Measurements from ENCODE around the gene TXNDC17. TPM values are rescaled to one million over a fixed set of nuclear protein-coding genes. Genes with fewer than 3 reads are reported as not detected.

TXNDC17 gene
- total and polyA plus RNA-seq, 2 of the 13 experiments (the other 11 are each of a cell fraction or from before 2014, with no cell fraction given) = 188 to 266 TPM

DNA sequence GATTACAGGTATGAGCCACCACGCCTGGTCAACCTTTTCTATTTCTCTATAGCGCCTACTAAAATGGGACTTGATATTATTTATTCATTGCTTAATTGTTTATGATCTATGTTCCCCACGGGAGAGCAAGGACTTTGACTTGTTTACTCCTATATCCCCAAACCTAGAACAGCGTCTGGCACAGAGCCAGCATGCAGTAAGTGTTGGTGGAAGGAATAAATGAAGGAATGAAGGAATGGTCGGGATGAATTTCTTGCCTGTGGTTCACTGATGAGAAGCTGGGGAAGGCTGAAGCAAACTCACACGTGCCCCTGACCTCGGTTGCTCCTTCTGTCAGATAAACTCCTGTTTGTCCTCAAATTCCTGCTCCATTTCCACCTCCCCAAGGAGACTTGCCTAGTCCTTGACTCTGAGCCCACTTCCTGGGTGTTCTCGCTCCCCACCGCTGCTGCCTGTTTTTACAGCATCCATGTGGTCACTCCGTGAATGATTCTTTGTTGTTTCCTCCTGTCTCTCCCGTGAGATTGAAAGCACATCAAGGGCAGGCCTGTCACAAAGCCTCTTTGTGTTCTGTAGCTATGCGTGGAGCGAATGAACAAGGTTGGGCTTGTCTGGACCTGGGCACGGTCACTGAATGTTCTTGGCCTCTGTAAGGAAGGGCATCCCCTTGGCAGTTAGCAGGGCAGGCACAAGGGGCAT is 28.0 kb downstream of the TXNDC17 start (continued):
- TF ChIP-seq SOX13 (IDR thresholded peaks at IDR 0.05) = no peak
- TF ChIP-seq SOX13 (CRISPR knock-in tag; conservative IDR thresholded peaks at IDR 0.05 in 1 of 2, IDR thresholded peaks at IDR 0.05 in 1 of 2) = peak in 1 of 2 experiments; percentile 64; a peak in 1 of 4 replicates
- 0 out of 2 replicates have a peak, but pooled peaks have one; percentile 16 for TF ChIP-seq ERF (CRISPR knock-in tag; IDR thresholded peaks at IDR 0.05)
- no peak for TF ChIP-seq HOMEZ (CRISPR knock-in tag; IDR thresholded peaks at IDR 0.05; ENCODE audit: low read depth)
- TF ChIP-seq SAP130 (CRISPR knock-in tag; IDR thresholded peaks at IDR 0.05; ENCODE audit: low read depth) = peak; percentile 53
- TF ChIP-seq NR2F6 (IDR thresholded peaks at IDR 0.05) = 0 out of 2 replicates have a peak, but pooled peaks have one; percentile 24
- TF ChIP-seq NR2F6 (CRISPR knock-in tag; IDR thresholded peaks at IDR 0.05) = peak; percentile 45; the same call in 1 of the 2 replicates
- peak; percentile 43; the same call in 1 of the 2 replicates for TF ChIP-seq MYC (CRISPR knock-in tag; IDR thresholded peaks at IDR 0.05; ENCODE audit: borderline replicate concordance)
- peak; percentile 59; the same call in 1 of the 2 replicates for TF ChIP-seq RXRA (CRISPR knock-in tag; IDR thresholded peaks at IDR 0.05)
- TF ChIP-seq MNT (IDR thresholded peaks at IDR 0.05) = no peak
- 0 out of 2 replicates have a peak, but pooled peaks have one; percentile 27 for TF ChIP-seq SALL1 (CRISPR knock-in tag; IDR thresholded peaks at IDR 0.05)
- TF ChIP-seq HIVEP1 (CRISPR knock-in tag; IDR thresholded peaks at IDR 0.05) = no peak
- TF ChIP-seq, protein P1, sequence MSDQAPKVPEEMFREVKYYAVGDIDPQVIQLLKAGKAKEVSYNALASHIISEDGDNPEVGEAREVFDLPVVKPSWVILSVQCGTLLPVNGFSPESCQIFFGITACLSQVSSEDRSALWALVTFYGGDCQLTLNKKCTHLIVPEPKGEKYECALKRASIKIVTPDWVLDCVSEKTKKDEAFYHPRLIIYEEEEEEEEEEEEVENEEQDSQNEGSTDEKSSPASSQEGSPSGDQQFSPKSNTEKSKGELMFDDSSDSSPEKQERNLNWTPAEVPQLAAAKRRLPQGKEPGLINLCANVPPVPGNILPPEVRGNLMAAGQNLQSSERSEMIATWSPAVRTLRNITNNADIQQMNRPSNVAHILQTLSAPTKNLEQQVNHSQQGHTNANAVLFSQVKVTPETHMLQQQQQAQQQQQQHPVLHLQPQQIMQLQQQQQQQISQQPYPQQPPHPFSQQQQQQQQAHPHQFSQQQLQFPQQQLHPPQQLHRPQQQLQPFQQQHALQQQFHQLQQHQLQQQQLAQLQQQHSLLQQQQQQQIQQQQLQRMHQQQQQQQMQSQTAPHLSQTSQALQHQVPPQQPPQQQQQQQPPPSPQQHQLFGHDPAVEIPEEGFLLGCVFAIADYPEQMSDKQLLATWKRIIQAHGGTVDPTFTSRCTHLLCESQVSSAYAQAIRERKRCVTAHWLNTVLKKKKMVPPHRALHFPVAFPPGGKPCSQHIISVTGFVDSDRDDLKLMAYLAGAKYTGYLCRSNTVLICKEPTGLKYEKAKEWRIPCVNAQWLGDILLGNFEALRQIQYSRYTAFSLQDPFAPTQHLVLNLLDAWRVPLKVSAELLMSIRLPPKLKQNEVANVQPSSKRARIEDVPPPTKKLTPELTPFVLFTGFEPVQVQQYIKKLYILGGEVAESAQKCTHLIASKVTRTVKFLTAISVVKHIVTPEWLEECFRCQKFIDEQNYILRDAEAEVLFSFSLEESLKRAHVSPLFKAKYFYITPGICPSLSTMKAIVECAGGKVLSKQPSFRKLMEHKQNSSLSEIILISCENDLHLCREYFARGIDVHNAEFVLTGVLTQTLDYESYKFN (CRISPR knock-in tag; conservative IDR thresholded peaks at IDR 0.05) = peak; percentile 39
- TF ChIP-seq, protein P2, sequence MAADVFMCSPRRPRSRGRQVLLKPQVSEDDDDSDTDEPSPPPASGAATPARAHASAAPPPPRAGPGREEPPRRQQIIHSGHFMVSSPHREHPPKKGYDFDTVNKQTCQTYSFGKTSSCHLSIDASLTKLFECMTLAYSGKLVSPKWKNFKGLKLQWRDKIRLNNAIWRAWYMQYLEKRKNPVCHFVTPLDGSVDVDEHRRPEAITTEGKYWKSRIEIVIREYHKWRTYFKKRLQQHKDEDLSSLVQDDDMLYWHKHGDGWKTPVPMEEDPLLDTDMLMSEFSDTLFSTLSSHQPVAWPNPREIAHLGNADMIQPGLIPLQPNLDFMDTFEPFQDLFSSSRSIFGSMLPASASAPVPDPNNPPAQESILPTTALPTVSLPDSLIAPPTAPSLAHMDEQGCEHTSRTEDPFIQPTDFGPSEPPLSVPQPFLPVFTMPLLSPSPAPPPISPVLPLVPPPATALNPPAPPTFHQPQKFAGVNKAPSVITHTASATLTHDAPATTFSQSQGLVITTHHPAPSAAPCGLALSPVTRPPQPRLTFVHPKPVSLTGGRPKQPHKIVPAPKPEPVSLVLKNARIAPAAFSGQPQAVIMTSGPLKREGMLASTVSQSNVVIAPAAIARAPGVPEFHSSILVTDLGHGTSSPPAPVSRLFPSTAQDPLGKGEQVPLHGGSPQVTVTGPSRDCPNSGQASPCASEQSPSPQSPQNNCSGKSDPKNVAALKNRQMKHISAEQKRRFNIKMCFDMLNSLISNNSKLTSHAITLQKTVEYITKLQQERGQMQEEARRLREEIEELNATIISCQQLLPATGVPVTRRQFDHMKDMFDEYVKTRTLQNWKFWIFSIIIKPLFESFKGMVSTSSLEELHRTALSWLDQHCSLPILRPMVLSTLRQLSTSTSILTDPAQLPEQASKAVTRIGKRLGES (CRISPR knock-in tag; IDR thresholded peaks at IDR 0.05; ENCODE audit: borderline replicate concordance) = no peak
- 0 out of 2 replicates have a peak, but pooled peaks have one; percentile 22 for TF ChIP-seq GATAD2A (CRISPR knock-in tag; IDR thresholded peaks at IDR 0.05)
- peak; percentile 57; the same call in 1 of the 2 replicates for TF ChIP-seq SOX5 (CRISPR knock-in tag; IDR thresholded peaks at IDR 0.05; ENCODE audit: borderline replicate concordance)
- no peak for TF ChIP-seq YEATS2 (CRISPR knock-in tag; IDR thresholded peaks at IDR 0.05; ENCODE audit: borderline replicate concordance)
- no peak for TF ChIP-seq DPF2 (CRISPR knock-in tag; IDR thresholded peaks at IDR 0.05; ENCODE audit: borderline replicate concordance, low read depth)
- TF ChIP-seq THYN1 (CRISPR knock-in tag; IDR thresholded peaks at IDR 0.05; ENCODE audit: borderline replicate concordance, low read depth) = no peak
- TF ChIP-seq MED1 (CRISPR knock-in tag; IDR thresholded peaks at IDR 0.05) = peak; percentile 64; the same call in 1 of the 2 replicates
- TF ChIP-seq TARDBP (CRISPR knock-in tag; IDR thresholded peaks at IDR 0.05) = 0 out of 2 replicates have a peak, but pooled peaks have one; percentile 19

All from HepG2 (cell line).